ENCODE data around the gene EMP1. TPM values are rescaled to one million over a fixed set of nuclear protein-coding genes. Genes with fewer than 3 reads are reported as not detected.

EMP1 gene
- total RNA-seq, 4 donors from 2014 or later, result 48.9 to 345 (median 163) TPM

- H3K27me3 ChIP-seq, result no peaks in the 10 kb centered on the region
- H3K9me3 ChIP-seq, result no peaks in the 10 kb centered on the region
- no peak for TF ChIP-seq POLR2A (IDR thresholded peaks at IDR 0.05)
- TF ChIP-seq, protein P1, sequence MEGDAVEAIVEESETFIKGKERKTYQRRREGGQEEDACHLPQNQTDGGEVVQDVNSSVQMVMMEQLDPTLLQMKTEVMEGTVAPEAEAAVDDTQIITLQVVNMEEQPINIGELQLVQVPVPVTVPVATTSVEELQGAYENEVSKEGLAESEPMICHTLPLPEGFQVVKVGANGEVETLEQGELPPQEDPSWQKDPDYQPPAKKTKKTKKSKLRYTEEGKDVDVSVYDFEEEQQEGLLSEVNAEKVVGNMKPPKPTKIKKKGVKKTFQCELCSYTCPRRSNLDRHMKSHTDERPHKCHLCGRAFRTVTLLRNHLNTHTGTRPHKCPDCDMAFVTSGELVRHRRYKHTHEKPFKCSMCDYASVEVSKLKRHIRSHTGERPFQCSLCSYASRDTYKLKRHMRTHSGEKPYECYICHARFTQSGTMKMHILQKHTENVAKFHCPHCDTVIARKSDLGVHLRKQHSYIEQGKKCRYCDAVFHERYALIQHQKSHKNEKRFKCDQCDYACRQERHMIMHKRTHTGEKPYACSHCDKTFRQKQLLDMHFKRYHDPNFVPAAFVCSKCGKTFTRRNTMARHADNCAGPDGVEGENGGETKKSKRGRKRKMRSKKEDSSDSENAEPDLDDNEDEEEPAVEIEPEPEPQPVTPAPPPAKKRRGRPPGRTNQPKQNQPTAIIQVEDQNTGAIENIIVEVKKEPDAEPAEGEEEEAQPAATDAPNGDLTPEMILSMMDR (IDR thresholded peaks at IDR 0.05), result peak in 2 of 4 experiments; percentile 28 to 34
- DNase-seq, result no peak
- H3K4me3 ChIP-seq, result no peak overlapping the region
- H3K36me3 ChIP-seq, result no peaks in the 10 kb centered on the region
- intact Hi-C loops (cut with DNase I; ENCODE audit: low total_unique reads), result no loop called here
- peaks cover 0 to 15% of the 10 kb centered on the region in 2 donors for H3K4me1 ChIP-seq
- peak overlapping the region; percentile 14 to 16 for H3K27ac ChIP-seq
Observed at GRCh38 chr12:13208533-13209435, 12.3 kb downstream of the EMP1 start.

- H3K4me3 ChIP-seq, result no peak overlapping the region
- H3K27me3 ChIP-seq, result no peaks in the 10 kb centered on the region
- H3K4me1 ChIP-seq, result peaks cover 0 to 7% of the 10 kb centered on the region in 2 donors
- H3K9me3 ChIP-seq, result no peaks in the 10 kb centered on the region
- DNase-seq, result no peak
- H3K27ac ChIP-seq, result peak overlapping the region; percentile 14 to 16
- no peaks in the 10 kb centered on the region for H3K36me3 ChIP-seq
- TF ChIP-seq, protein P1 (IDR thresholded peaks at IDR 0.05), result no peak
- TF ChIP-seq POLR2A (IDR thresholded peaks at IDR 0.05), result no peak
- intact Hi-C loops (cut with DNase I; ENCODE audit: low total_unique reads), result no loop called here
Observed at GRCh38 chr12:13209436-13210235, 13.1 kb downstream of the EMP1 start.

GRCh38 chr12:13210236-13211190 lies 14.0 kb downstream of the EMP1 start:
- H3K36me3 ChIP-seq, result no peaks in the 10 kb centered on the region
- intact Hi-C loops (cut with DNase I; ENCODE audit: low total_unique reads), result no loop called here
- TF ChIP-seq, protein P1 (IDR thresholded peaks at IDR 0.05), result no peak
- TF ChIP-seq POLR2A (IDR thresholded peaks at IDR 0.05), result no peak
- H3K9me3 ChIP-seq, result no peaks in the 10 kb centered on the region
- H3K27ac ChIP-seq, result peak overlapping the region in 1 of 2 donors; percentile 9
- no peaks in the 10 kb centered on the region for H3K27me3 ChIP-seq
- H3K4me3 ChIP-seq, result no peak overlapping the region
- H3K4me1 ChIP-seq, result peaks cover 0 to 7% of the 10 kb centered on the region in 2 donors
- DNase-seq, result no peak

DNA sequence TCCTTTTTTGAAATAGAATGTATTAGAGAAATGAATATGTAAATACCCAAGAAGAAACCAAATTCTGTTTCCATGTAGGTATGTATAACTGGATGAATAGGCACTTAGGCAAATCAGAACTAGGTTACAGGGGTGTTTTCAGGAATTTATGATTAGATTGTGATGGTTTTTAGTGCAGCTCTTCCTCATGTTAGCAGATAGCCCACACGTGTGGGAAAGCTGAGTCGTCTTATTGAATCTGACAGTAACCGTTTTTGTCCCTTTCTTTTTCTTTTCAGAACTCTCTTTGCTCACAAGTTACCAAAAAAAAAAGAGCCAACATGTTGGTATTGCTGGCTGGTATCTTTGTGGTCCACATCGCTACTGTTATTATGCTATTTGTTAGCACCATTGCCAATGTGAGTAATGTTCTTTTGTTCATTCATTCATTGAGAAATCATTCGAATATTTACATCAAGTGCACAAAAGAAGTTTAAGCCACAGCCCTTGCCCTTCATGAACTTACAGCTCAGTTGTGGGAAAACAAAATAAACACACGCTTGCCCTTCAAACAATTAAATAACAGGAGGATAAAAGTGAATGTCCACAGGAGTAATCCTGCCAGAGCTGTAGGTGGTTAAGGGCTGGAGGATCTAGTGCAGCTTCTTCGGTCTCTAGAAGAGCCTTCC lies 14.8 kb downstream of the EMP1 start:
- Histone ChIP-seq H3K9me3 (no peaks in the 10 kb centered on the region), H3K4me1 (peaks cover 0 to 5% of the 10 kb centered on the region in 2 donors), H3K27ac (peak overlapping the region in 1 of 2 donors; percentile 24), H3K4me3 (no peak overlapping the region), H3K36me3 (no peaks in the 10 kb centered on the region), H3K27me3 (no peaks in the 10 kb centered on the region)
- intact Hi-C loops (cut with DNase I; ENCODE audit: low total_unique reads), result no loop called here
- DNase-seq, result no peak
- no peak for TF ChIP-seq POLR2A (IDR thresholded peaks at IDR 0.05)
- TF ChIP-seq, protein P1 (IDR thresholded peaks at IDR 0.05), result no peak
